GM12891 (cell line): ENCODE data around the gene FKBP7.

Experiments used
- POLR2A ChIP-seq: IDR thresholded peaks from 2 replicates; pipeline ENCODE4 v1.6.1; 2011; ENCODE audit warnings: low read depth, low read length, control low read depth
- SPI1 ChIP-seq: IDR thresholded peaks from 2 replicates; pipeline ENCODE4 v1.6.1; 2011; ENCODE audit warnings: low read depth, low read length, control low read depth

GRCh38 chr2:178521304-178522150 is 43.1 kb upstream of the FKBP7 start:
- TF ChIP-seq POLR2A = no peak
- no peak for TF ChIP-seq SPI1
